HUES48 (cell line): ENCODE data around the gene RSPH1.

Experiments
- H3K27ac ChIP-seq: one replicate; pipeline ENCODE4 v1.7.0; 2013; ENCODE audit warnings: low read depth, low read length, inconsistent platforms
- H3K27me3 ChIP-seq: 2 replicates; pipeline ENCODE4 v1.6.1; 2013; ENCODE audit warnings: mild to moderate bottlenecking, low read length; ENCODE audit not compliant: control insufficient read depth, insufficient read depth
- H3K36me3 ChIP-seq: 2 replicates; pipeline ENCODE4 v1.6.1; 2013; ENCODE audit warnings: low read length; ENCODE audit not compliant: control insufficient read depth, insufficient read depth
- H3K4me1 ChIP-seq: 2 replicates; pipeline ENCODE4 v1.6.1; 2013; ENCODE audit warnings: mild to moderate bottlenecking, low read length; ENCODE audit not compliant: control insufficient read depth, insufficient read depth
- H3K4me3 ChIP-seq: 2 replicates; pipeline ENCODE4 v1.5.1; 2013; ENCODE audit warnings: mild to moderate bottlenecking, low read depth, low read length
- H3K9ac ChIP-seq: 2 replicates; pipeline ENCODE4 v1.6.1; 2013; ENCODE audit warnings: mild to moderate bottlenecking, low read depth, low read length, moderate library complexity
- H3K9me3 ChIP-seq: 2 replicates; pipeline ENCODE4 v1.6.1; 2013; ENCODE audit warnings: low read length; ENCODE audit not compliant: control insufficient read depth, insufficient read depth

Gene RSPH1

DNA sequence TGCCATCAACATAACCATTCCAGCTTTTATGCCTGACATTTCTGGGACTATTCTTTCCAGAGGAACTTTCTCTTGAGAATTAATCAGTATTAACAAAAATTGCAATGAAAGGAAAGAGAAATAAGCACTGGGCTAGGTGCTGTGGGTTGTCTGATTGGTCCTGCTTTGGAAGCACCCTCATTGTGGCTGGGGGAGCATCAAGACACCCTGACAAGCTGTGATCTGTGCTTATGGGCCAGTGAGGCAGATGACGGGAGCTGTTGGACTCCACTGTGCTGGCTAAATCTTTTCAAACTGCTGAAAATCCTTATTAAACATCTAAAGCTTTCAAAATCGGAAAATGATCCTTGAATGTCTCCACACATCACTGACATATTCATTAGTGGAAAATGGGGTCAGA lies 72.3 kb downstream of the RSPH1 start:
- H3K27me3 ChIP-seq, result no peaks in the 10 kb centered on the region
- H3K9ac ChIP-seq, result no peak overlapping the region

GRCh38 chr21:42423197-42423675 lies 72.8 kb downstream of the RSPH1 start:
- Histone ChIP-seq H3K9me3 (no peaks in the 10 kb centered on the region), H3K27ac (no peak overlapping the region), H3K27me3 (no peaks in the 10 kb centered on the region), H3K36me3 (no peaks in the 10 kb centered on the region), H3K4me3 (no peak overlapping the region), H3K9ac (no peak overlapping the region), H3K4me1 (no peaks in the 10 kb centered on the region)

More for the DNA sequence above, 72.3 kb downstream of the RSPH1 start:
- H3K36me3 ChIP-seq, result no peaks in the 10 kb centered on the region
- H3K4me3 ChIP-seq, result no peak overlapping the region
- no peak overlapping the region for H3K27ac ChIP-seq
- no peaks in the 10 kb centered on the region for H3K9me3 ChIP-seq
- H3K4me1 ChIP-seq, result no peaks in the 10 kb centered on the region
